Osteocyte (in vitro differentiated cells): ENCODE measurements around the gene LHX8. TPM values are rescaled to one million over a fixed set of nuclear protein-coding genes. Genes with fewer than 3 reads are reported as not detected.
"Not testable (repeated sequence)": the region's sequence is repeated elsewhere in the genome, so short reads cannot be mapped to it uniquely, and the experiment has no call there.

Source experiments
- DNase-seq: peaks from one replicate; pipeline ENCODE4 v3.0.0; 2021; ENCODE audit warnings: mixed read lengths; ENCODE audit not compliant: unreplicated experiment; ENCODE audit errors: extremely low spot score
- H3K27ac Mint-ChIP-seq: one replicate; pipeline ENCODE4 v1.8.0; 2021; ENCODE audit warnings: mild to moderate bottlenecking, mixed read lengths; ENCODE audit not compliant: unreplicated experiment
- H3K27me3 Mint-ChIP-seq: one replicate; pipeline ENCODE4 v1.8.0; 2021; ENCODE audit warnings: mixed read lengths; ENCODE audit not compliant: unreplicated experiment
- H3K36me3 Mint-ChIP-seq: one replicate; pipeline ENCODE4 v1.8.0; 2021; ENCODE audit warnings: mixed read lengths; ENCODE audit not compliant: unreplicated experiment
- H3K4me1 Mint-ChIP-seq: one replicate; pipeline ENCODE4 v1.8.0; 2021; ENCODE audit warnings: mixed read lengths; ENCODE audit not compliant: unreplicated experiment
- H3K4me3 Mint-ChIP-seq: one replicate; pipeline ENCODE4 v1.8.0; 2021; ENCODE audit warnings: mild to moderate bottlenecking, moderate library complexity, mixed read lengths; ENCODE audit not compliant: unreplicated experiment
- H3K9me3 Mint-ChIP-seq: one replicate; pipeline ENCODE4 v1.8.0; 2021; ENCODE audit warnings: mixed read lengths; ENCODE audit not compliant: unreplicated experiment
- CTCF ChIP-seq: fragments of 200-600 bp; sonication (generic); IDR thresholded peaks from 2 replicates; pipeline ENCODE4 v1.5.0; 2021; ENCODE audit warnings: antibody characterized with exemption, mild to moderate bottlenecking, moderate library complexity
- total RNA-seq: library from RNA; stranded (reverse); gene quantifications from 2 replicates; pipeline ENCODE4 v1.2.1, GENCODE V29; 2021

Gene LHX8
- total RNA-seq, 1 donor from 2014 or later, result not detected

GRCh38 chr1:75170011-75170410 is 35.8 kb downstream of the LHX8 start:
- H3K4me1 Mint-ChIP-seq, result no peaks in the 10 kb centered on the region
- no peak for DNase-seq
- H3K9me3 Mint-ChIP-seq, result peaks cover 3% of the 10 kb centered on the region
- no peaks in the 10 kb centered on the region for H3K36me3 Mint-ChIP-seq
- H3K27ac Mint-ChIP-seq, result no peak overlapping the region
- no peak overlapping the region for H3K4me3 Mint-ChIP-seq
- no peaks in the 10 kb centered on the region for H3K27me3 Mint-ChIP-seq
- TF ChIP-seq CTCF, result no peak

GRCh38 chr1:75170981-75171380 is 36.8 kb downstream of the LHX8 start:
- H3K27me3 Mint-ChIP-seq, result no peaks in the 10 kb centered on the region
- H3K27ac Mint-ChIP-seq, result no peak overlapping the region
- no peak overlapping the region for H3K4me3 Mint-ChIP-seq
- no peaks in the 10 kb centered on the region for H3K4me1 Mint-ChIP-seq
- peaks cover 6% of the 10 kb centered on the region for H3K9me3 Mint-ChIP-seq
- no peak for TF ChIP-seq CTCF
- DNase-seq, result no peak
- H3K36me3 Mint-ChIP-seq, result no peaks in the 10 kb centered on the region

- H3K27me3 Mint-ChIP-seq, result no peaks in the 10 kb centered on the region
- TF ChIP-seq CTCF, result no peak
- no peak overlapping the region for H3K4me3 Mint-ChIP-seq
- H3K9me3 Mint-ChIP-seq, result peaks cover 6% of the 10 kb centered on the region
- no peak overlapping the region for H3K27ac Mint-ChIP-seq
- DNase-seq, result no peak
- no peaks in the 10 kb centered on the region for H3K4me1 Mint-ChIP-seq
- H3K36me3 Mint-ChIP-seq, result no peaks in the 10 kb centered on the region
These were observed 37.7 kb downstream of the LHX8 start for GRCh38 chr1:75171876-75172275.

GRCh38 chr1:75172556-75172955 is 38.4 kb downstream of the LHX8 start:
- Mint-ChIP-seq H3K27ac (no peak overlapping the region), H3K4me1 (no peaks in the 10 kb centered on the region), H3K36me3 (no peaks in the 10 kb centered on the region), H3K4me3 (no peak overlapping the region), H3K9me3 (peaks cover 6% of the 10 kb centered on the region), H3K27me3 (no peaks in the 10 kb centered on the region)
- no peak for TF ChIP-seq CTCF
- no peak for DNase-seq

- no peaks in the 10 kb centered on the region for H3K27me3 Mint-ChIP-seq
These were observed 40.0 kb downstream of the LHX8 start for GRCh38 chr1:75174031-75174760.

GRCh38 chr1:75181214-75181955 is 47.2 kb downstream of the LHX8 start:
- H3K9me3 Mint-ChIP-seq, result peaks cover 27% of the 10 kb centered on the region
- not testable (repeated sequence) for H3K4me1 Mint-ChIP-seq, H3K27ac Mint-ChIP-seq, H3K4me3 Mint-ChIP-seq, H3K27me3 Mint-ChIP-seq, H3K36me3 Mint-ChIP-seq, DNase-seq

More at GRCh38 chr1:75174031-75174760, 40.0 kb downstream of the LHX8 start:
- H3K4me3 Mint-ChIP-seq, result no peak overlapping the region
- no peaks in the 10 kb centered on the region for H3K4me1 Mint-ChIP-seq
- TF ChIP-seq CTCF, result no peak
- H3K27ac Mint-ChIP-seq, result no peak overlapping the region
- peaks cover 11% of the 10 kb centered on the region for H3K9me3 Mint-ChIP-seq
- H3K36me3 Mint-ChIP-seq, result no peaks in the 10 kb centered on the region
- DNase-seq, result no peak
